SK-N-SH (cell line): ENCODE results near the gene LRFN4. TPM values are rescaled to one million over a fixed set of nuclear protein-coding genes. Genes with fewer than 3 reads are reported as not detected.

Source experiments
- CTCF ChIA-PET: fragments of 300-600, 350-600 bp; formaldehyde crosslinking; extraction: SDS; loops from one replicate; lab custom pipeline; 2021; lab: Yijun Ruan, JAX
- POLR2A ChIA-PET: fragments of 350-600 bp; sonication (Branson Sonifier 250); formaldehyde crosslinking; extraction: SDS; loops from one replicate; lab custom pipeline; 2020; ENCODE audit warnings: antibody characterized with exemption, inconsistent platforms; lab: Yijun Ruan, JAX
- DNase-seq: peaks from one replicate; pipeline ENCODE4 v3.0.0; 2012
- H2AFZ ChIP-seq: fragments of 200-600 bp; sonication (generic); 2 replicates; pipeline ENCODE4 v1.8.1; 2016; ENCODE audit warnings: antibody characterized with exemption, mild to moderate bottlenecking, low read depth
- H3F3A ChIP-seq: fragments of 200-600 bp; sonication (generic); replicated peaks from 2 replicates; pipeline ENCODE3; 2016; ENCODE audit warnings: antibody characterized with exemption, mild to moderate bottlenecking; ENCODE audit not compliant: insufficient read depth
- H3K27ac ChIP-seq, 2 experiments: fragments of 200-500 bp in 1 of 2; fragments of 200-600 bp in 1 of 2; sonication (Bioruptor generic) in 1 of 2; sonication (generic), shearing (Covaris generic) in 1 of 2; 2 replicates each; pipeline versions ENCODE4 v1.5.1 to v1.6.1; 2014 to 2016; ENCODE audit warnings: low read depth in 2 of 2, inconsistent platforms in 1 of 2, low read length in 1 of 2, mild to moderate bottlenecking in 1 of 2, mixed read lengths in 1 of 2
- H3K27me3 ChIP-seq: fragments of 200-600 bp; sonication (generic), shearing (Covaris generic); 2 replicates; pipeline ENCODE4 v1.6.1; 2016; ENCODE audit warnings: mixed run types; ENCODE audit not compliant: insufficient read depth
- H3K36me3 ChIP-seq, 2 experiments: fragments of 200-500 bp in 1 of 2; fragments of 200-600 bp in 1 of 2; sonication (Bioruptor generic) in 1 of 2; sonication (generic) in 1 of 2; replicated peaks in 1 of 2; 2 replicates each; pipeline versions ENCODE3 to v1.5.1; 2014 to 2016; ENCODE audit warnings: low read length in 1 of 2, mild to moderate bottlenecking in 1 of 2; ENCODE audit not compliant: insufficient read depth in 2 of 2, control insufficient read depth in 1 of 2
- H3K4me1 ChIP-seq, 2 experiments: fragments of 200-500 bp in 1 of 2; fragments of 200-600 bp in 1 of 2; sonication (Bioruptor generic) in 1 of 2; sonication (generic), shearing (Covaris generic) in 1 of 2; 2 replicates each; pipeline versions ENCODE4 v1.5.1 to v1.6.1; 2014 to 2016; ENCODE audit warnings: low read depth in 1 of 2, low read length in 1 of 2, mixed run types in 1 of 2; ENCODE audit not compliant: insufficient read depth in 2 of 2, control insufficient read depth in 1 of 2
- H3K4me2 ChIP-seq: fragments of 200-600 bp; sonication (generic), shearing (Covaris generic); 2 replicates; pipeline ENCODE4 v1.6.1; 2017; ENCODE audit warnings: mixed run types
- H3K4me3 ChIP-seq, 2 experiments: fragments of 200-500 bp in 1 of 2; fragments of 200-600 bp in 1 of 2; sonication (Bioruptor generic) in 1 of 2; sonication (generic), shearing (Covaris generic) in 1 of 2; 2 replicates each; pipeline versions ENCODE4 v1.5.1 to v1.8.1; 2014 to 2016; ENCODE audit warnings: low read depth in 2 of 2, inconsistent platforms in 1 of 2, low read length in 1 of 2, mild to moderate bottlenecking in 1 of 2, mixed read lengths in 1 of 2, moderate library complexity in 1 of 2
- H3K79me2 ChIP-seq: fragments of 200-600 bp; sonication (generic); 2 replicates; pipeline ENCODE4 v1.8.1; 2017; ENCODE audit warnings: mild to moderate bottlenecking; ENCODE audit not compliant: insufficient read depth
- H3K9ac ChIP-seq: fragments of 200-600 bp; sonication (generic); 2 replicates; pipeline ENCODE4 v1.6.1; 2017; ENCODE audit warnings: mixed run types
- H3K9me2 ChIP-seq: fragments of 200-600 bp; sonication (generic); 2 replicates; pipeline ENCODE4 v1.6.1; 2017; ENCODE audit warnings: mixed run types
- H3K9me3 ChIP-seq: fragments of 200-600 bp; sonication (generic); 2 replicates; pipeline ENCODE4 v1.6.1; 2017; ENCODE audit warnings: mixed run types, mild to moderate bottlenecking, moderate library complexity
- H4K20me1 ChIP-seq: fragments of 200-600 bp; sonication (generic); 2 replicates; pipeline ENCODE4 v1.6.1; 2017; ENCODE audit warnings: mild to moderate bottlenecking, mixed run types; ENCODE audit not compliant: insufficient read depth
- CTCF ChIP-seq: fragments of 200-600 bp; sonication (generic); IDR thresholded peaks from 2 replicates; pipeline ENCODE4 v1.6.1; 2017; ENCODE audit warnings: antibody characterized with exemption, mild to moderate bottlenecking, moderate library complexity
- EP300 ChIP-seq, 2 experiments: IDR thresholded peaks; 2 replicates each; pipeline versions ENCODE4 v1.4.0 to v1.6.1; 2012; ENCODE audit warnings: borderline replicate concordance in 1 of 2, low read depth in 1 of 2, low read length in 1 of 2
- EZH2phosphoT487 ChIP-seq: fragments of 200-600 bp; sonication (generic); IDR thresholded peaks from 2 replicates; pipeline ENCODE4 v1.6.1; 2017; ENCODE audit warnings: low read depth, mixed run types, mild to moderate bottlenecking, antibody characterized with exemption, moderate library complexity, borderline replicate concordance
- FOXJ3 ChIP-seq: sonication (generic); formaldehyde crosslinking; IDR thresholded peaks from 2 replicates; pipeline ENCODE4 v1.5.1; 2020; ENCODE audit warnings: mild to moderate bottlenecking, missing genetic modification reagents
- FOXM1 ChIP-seq: IDR thresholded peaks from 2 replicates; pipeline ENCODE4 v1.4.0; 2012; ENCODE audit warnings: low read depth, mild to moderate bottlenecking
- GATA2 ChIP-seq: sonication (generic); formaldehyde crosslinking; IDR thresholded peaks from 2 replicates; pipeline ENCODE4 v1.5.0; 2020; ENCODE audit warnings: mild to moderate bottlenecking, missing genetic modification reagents
- JUND ChIP-seq: IDR thresholded peaks from 2 replicates; pipeline ENCODE4 v1.4.0; 2012
- NFIC ChIP-seq: IDR thresholded peaks from 2 replicates; pipeline ENCODE4 v1.4.0; 2012; ENCODE audit warnings: borderline replicate concordance
- PBX3 ChIP-seq: IDR thresholded peaks from 2 replicates; pipeline ENCODE4; 2012
- RFX5 ChIP-seq: IDR thresholded peaks from 2 replicates; pipeline ENCODE4 v1.6.1; 2012; ENCODE audit warnings: mild to moderate bottlenecking, improper control_type of control experiment, low read length
- RXRA ChIP-seq: IDR thresholded peaks from 2 replicates; pipeline ENCODE4 v1.4.0; 2012; ENCODE audit warnings: low read depth, mild to moderate bottlenecking, borderline replicate concordance
- SIN3A ChIP-seq: IDR thresholded peaks from 2 replicates; pipeline ENCODE4 v1.6.1; 2012; ENCODE audit warnings: low read depth, mild to moderate bottlenecking, low read length, moderate library complexity, borderline replicate concordance
- SMC3 ChIP-seq: IDR thresholded peaks from 2 replicates; pipeline ENCODE4 v1.6.1; 2012; ENCODE audit warnings: low read depth, low read length, improper control_type of control experiment
- TAF1 ChIP-seq: IDR thresholded peaks from 2 replicates; pipeline ENCODE4 v1.6.1; 2012; ENCODE audit warnings: low read depth, mild to moderate bottlenecking, low read length, moderate library complexity, borderline replicate concordance
- TEAD4 ChIP-seq: IDR thresholded peaks from 2 replicates; pipeline ENCODE4 v1.4.0; 2012; ENCODE audit warnings: mild to moderate bottlenecking, borderline replicate concordance; ENCODE audit not compliant: insufficient read depth
- WGBS: methylation state at CpG from one replicate; pipeline ENCODE4 v1.1.6; 2017; ENCODE audit warnings: low lambda C conversion rate; 5-methylcytosine and 5-hydroxymethylcytosine counted together
- polyA plus RNA-seq, 3 experiments: library from polyadenylated mRNA; depleted of rRNA; stranded (reverse); fragments of >200 nt; gene quantifications; 2 replicates each; pipeline ENCODE4 v1.2.3, GENCODE V29; 2012
- TF ChIP-seq, protein P1 (sequence below): IDR thresholded peaks from 2 replicates; pipeline ENCODE4 v1.6.1; 2012; ENCODE audit warnings: mild to moderate bottlenecking, low read depth, low read length, moderate library complexity

The LRFN4 gene
- polyA plus RNA-seq, 1 of the 3 experiments (the other 2 are of a cell fraction), result 15.9 TPM

DNA sequence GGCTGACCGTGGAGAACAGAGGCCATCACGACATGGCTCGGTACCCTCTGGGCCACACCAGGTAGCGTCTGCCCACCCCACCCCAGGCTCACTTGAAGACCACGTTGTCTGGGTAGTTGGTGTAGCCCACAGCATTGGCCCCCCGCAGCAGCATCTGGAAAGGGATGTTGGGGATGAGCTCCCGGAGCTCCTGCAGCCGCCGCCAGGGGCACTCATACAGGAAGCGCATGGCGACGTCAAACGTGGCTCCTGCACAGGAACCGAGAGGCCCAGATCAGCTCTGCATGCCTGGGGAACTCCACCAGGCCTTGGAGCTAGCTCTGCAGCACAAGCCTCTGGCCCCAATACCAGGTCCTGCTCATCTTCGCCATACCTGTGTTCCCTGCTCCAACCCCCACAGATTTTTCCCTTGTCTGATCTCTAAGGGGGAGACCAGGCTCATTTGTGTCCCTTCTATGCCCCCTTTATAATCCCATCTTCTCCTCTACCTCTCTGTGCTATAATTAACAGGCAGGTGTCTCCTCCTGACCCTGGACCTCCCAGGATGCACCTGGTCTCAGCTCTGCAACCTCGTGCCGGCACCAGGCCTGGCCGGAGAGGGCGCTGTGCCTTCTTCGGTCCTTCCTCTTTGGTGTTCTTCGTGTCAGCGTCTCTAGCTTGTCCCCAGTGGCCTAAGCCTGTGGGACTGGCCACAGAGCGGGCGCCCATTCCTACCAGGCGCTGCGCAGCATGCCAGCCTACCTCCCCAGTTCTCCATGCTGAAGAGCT is 5.0 kb upstream of the LRFN4 start:
- ChIA-PET CTCF (interaction anchor here (0.7 to 1.7 kb wide), 3 partner anchors 16 to 124 kb away, joined by 3 to 9 read pairs (median 3); no protein-coding TSS in a partner anchor), POLR2A (no interaction called here)
- no peaks in the 10 kb centered on the region for H3K27me3 ChIP-seq
- no peak overlapping the region for H2AFZ ChIP-seq
- peaks cover 0 to 17% of the 10 kb centered on the region in 2 experiments for H3K36me3 ChIP-seq
- H4K20me1 ChIP-seq, result no peaks in the 10 kb centered on the region
- H3K79me2 ChIP-seq, result no peaks in the 10 kb centered on the region
- H3K4me1 ChIP-seq, result peaks cover 0 to 5% of the 10 kb centered on the region in 2 experiments; a peak in 1 of 4 replicates
- DNase-seq, result peak; percentile 31
- WGBS, result 97% methylated on average over 14 of the region's 26 CpGs
- H3K9me3 ChIP-seq, result no peaks in the 10 kb centered on the region
- H3K27ac ChIP-seq, result no peak overlapping the region
- H3F3A ChIP-seq, result no peaks in the 10 kb centered on the region
- no peak overlapping the region for H3K4me2 ChIP-seq
- H3K9ac ChIP-seq, result no peak overlapping the region
- H3K4me3 ChIP-seq, result no peak overlapping the region
- no peaks in the 10 kb centered on the region for H3K9me2 ChIP-seq
- TF ChIP-seq FOXJ3, result no peak
- no peak for TF ChIP-seq NFIC
- TF ChIP-seq FOXM1, result no peak
- TF ChIP-seq TEAD4, result no peak

DNA sequence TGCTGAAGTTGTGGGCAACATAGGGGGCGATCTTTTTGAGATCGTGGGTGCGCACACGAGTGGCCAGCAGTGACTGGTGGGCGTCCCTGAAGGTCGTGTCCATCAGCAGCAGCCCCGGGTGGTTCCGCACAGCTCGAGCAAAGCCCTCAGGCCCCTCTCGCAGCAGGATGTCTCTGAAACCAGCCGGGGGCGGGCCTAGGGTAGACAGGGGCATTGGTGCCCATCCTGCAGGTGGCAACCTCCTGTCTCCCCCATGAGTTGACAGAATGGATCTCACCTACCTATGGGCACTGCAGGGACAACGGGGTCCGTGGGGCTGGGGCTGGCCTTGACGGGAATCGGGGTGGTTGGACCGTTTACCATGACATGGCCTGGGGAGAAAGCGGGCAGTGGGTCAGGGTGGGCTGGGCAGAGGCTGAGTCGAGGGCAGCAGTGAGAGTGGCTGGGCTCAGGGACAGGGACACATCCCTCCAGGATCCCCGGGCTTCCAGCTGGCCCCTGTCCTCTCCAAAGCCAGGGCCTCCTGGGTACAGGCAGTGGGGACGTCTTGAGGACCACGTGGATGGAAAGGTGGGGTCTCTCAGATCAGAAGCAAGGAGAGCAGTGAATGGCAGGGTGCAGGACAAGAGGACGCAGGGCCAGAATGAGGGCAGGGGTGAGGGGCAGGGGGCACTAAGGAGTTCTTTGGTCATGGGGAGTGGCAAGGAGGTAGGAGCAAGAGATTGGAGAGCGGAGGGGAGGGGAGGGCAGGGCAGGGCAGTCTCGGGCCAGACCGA is 4.2 kb upstream of the LRFN4 start:
- H3K9me2 ChIP-seq, result no peaks in the 10 kb centered on the region
- H2AFZ ChIP-seq, result no peak overlapping the region
- ChIA-PET POLR2A (interaction anchor here (1.1 kb wide), 1 partner anchor 9 kb away, joined by 4 read pairs; the partner anchor contains the start of gene RCE1), CTCF (interaction anchor here (0.7 to 1.7 kb wide), 3 partner anchors 15 to 123 kb away, joined by 3 to 9 read pairs (median 3); no protein-coding TSS in a partner anchor)
- H3K27me3 ChIP-seq, result no peaks in the 10 kb centered on the region
- no peak overlapping the region for H3K4me2 ChIP-seq
- peaks cover 5% of the 10 kb centered on the region for H3K79me2 ChIP-seq
- H3K9me3 ChIP-seq, result no peaks in the 10 kb centered on the region
- DNase-seq, result no peak
- H3F3A ChIP-seq, result no peaks in the 10 kb centered on the region
- peaks cover 0 to 16% of the 10 kb centered on the region in 2 experiments for H3K36me3 ChIP-seq
- WGBS, result 93% methylated on average over 18 of the region's 26 CpGs
- peaks cover 0 to 9% of the 10 kb centered on the region in 2 experiments; a peak in 2 of 4 replicates for H3K4me1 ChIP-seq
- H3K9ac ChIP-seq, result no peak overlapping the region
- H3K4me3 ChIP-seq, result no peak overlapping the region
- no peak overlapping the region for H3K27ac ChIP-seq
- no peaks in the 10 kb centered on the region for H4K20me1 ChIP-seq
- no peak for TF ChIP-seq NFIC
- TF ChIP-seq SIN3A, result no peak
- no peak for TF ChIP-seq PBX3
- no peak for TF ChIP-seq SMC3
- no peak for TF ChIP-seq TEAD4
- TF ChIP-seq RXRA, result no peak
- TF ChIP-seq CTCF, result no peak
- TF ChIP-seq EZH2phosphoT487, result no peak
- no peak for TF ChIP-seq JUND
- TF ChIP-seq GATA2 (CRISPR knock-in tag), result no peak
- TF ChIP-seq TAF1, result no peak
- no peak for TF ChIP-seq FOXM1
- TF ChIP-seq RFX5, result no peak
- TF ChIP-seq, protein P1, sequence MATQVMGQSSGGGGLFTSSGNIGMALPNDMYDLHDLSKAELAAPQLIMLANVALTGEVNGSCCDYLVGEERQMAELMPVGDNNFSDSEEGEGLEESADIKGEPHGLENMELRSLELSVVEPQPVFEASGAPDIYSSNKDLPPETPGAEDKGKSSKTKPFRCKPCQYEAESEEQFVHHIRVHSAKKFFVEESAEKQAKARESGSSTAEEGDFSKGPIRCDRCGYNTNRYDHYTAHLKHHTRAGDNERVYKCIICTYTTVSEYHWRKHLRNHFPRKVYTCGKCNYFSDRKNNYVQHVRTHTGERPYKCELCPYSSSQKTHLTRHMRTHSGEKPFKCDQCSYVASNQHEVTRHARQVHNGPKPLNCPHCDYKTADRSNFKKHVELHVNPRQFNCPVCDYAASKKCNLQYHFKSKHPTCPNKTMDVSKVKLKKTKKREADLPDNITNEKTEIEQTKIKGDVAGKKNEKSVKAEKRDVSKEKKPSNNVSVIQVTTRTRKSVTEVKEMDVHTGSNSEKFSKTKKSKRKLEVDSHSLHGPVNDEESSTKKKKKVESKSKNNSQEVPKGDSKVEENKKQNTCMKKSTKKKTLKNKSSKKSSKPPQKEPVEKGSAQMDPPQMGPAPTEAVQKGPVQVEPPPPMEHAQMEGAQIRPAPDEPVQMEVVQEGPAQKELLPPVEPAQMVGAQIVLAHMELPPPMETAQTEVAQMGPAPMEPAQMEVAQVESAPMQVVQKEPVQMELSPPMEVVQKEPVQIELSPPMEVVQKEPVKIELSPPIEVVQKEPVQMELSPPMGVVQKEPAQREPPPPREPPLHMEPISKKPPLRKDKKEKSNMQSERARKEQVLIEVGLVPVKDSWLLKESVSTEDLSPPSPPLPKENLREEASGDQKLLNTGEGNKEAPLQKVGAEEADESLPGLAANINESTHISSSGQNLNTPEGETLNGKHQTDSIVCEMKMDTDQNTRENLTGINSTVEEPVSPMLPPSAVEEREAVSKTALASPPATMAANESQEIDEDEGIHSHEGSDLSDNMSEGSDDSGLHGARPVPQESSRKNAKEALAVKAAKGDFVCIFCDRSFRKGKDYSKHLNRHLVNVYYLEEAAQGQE, result no peak
- no peak for TF ChIP-seq EP300 (IDR thresholded peaks at IDR 0.05; ENCODE audit: borderline replicate concordance in 1 of 2, low read depth in 1 of 2, low read length in 1 of 2)
- TF ChIP-seq FOXJ3, result no peak
